Measurements from ENCODE around the gene IER5. TPM values are rescaled to one million over a fixed set of nuclear protein-coding genes. Genes with fewer than 3 reads are reported as not detected.
A peak's percentile ranks its signal among the peaks of the same experiment; 100 is the strongest.

Gene IER5
- total and polyA plus RNA-seq, 9 of the 15 experiments (the other 6 are each of a cell fraction or from before 2014, with no cell fraction given) = 2.4 to 32.1 (median 12.0) TPM

- TF ChIP-seq E2F6 (IDR thresholded peaks at IDR 0.05; ENCODE audit: borderline replicate concordance in 1 of 2, extremely low read depth in 1 of 2, insufficient read depth in 1 of 2, insufficient read length in 1 of 2, low read depth in 1 of 2, low read length in 1 of 2, poor library complexity in 1 of 2, severe bottlenecking in 1 of 2) = peak in 1 of 2 experiments; percentile 41
- TF ChIP-seq HNRNPL (IDR thresholded peaks at IDR 0.05; ENCODE audit: low read depth, low read length) = no peak
- no peak for TF ChIP-seq ETV5 (CRISPR knock-in tag; IDR thresholded peaks at IDR 0.05; ENCODE audit: low read depth)
- TF ChIP-seq SRSF1 (IDR thresholded peaks at IDR 0.05; ENCODE audit: low read depth, low read length) = no peak
- no peak for TF ChIP-seq JUND (IDR thresholded peaks at IDR 0.05; ENCODE audit: borderline replicate concordance, low read depth, low read length)
- TF ChIP-seq JUND (tag; IDR thresholded peaks at IDR 0.05; ENCODE audit: borderline replicate concordance, low read depth, low read length) = no peak
- TF ChIP-seq ZNF668 (CRISPR knock-in tag; IDR thresholded peaks at IDR 0.05) = no peak
- no peak for TF ChIP-seq E2F1 (CRISPR knock-in tag; IDR thresholded peaks at IDR 0.05)
- TF ChIP-seq SIRT6 (IDR thresholded peaks at IDR 0.05; ENCODE audit: low read depth, low read length) = no peak
- no peak for TF ChIP-seq ZNF121 (CRISPR knock-in tag; conservative IDR thresholded peaks at IDR 0.05)
- no peak for TF ChIP-seq ZNF695 (CRISPR knock-in tag; IDR thresholded peaks at IDR 0.05)
- TF ChIP-seq MCM5 (IDR thresholded peaks at IDR 0.05; ENCODE audit: low read depth) = no peak
- TF ChIP-seq JUN (IDR thresholded peaks at IDR 0.05; ENCODE audit: borderline replicate concordance, low read depth, low read length) = no peak
- no peak for TF ChIP-seq JUN (CRISPR knock-in tag; IDR thresholded peaks at IDR 0.05; ENCODE audit: borderline replicate concordance)
- no peak for TF ChIP-seq HSF4 (CRISPR knock-in tag; IDR thresholded peaks at IDR 0.05; ENCODE audit: borderline replicate concordance)
- TF ChIP-seq NFXL1 (CRISPR knock-in tag; IDR thresholded peaks at IDR 0.05) = no peak
- TF ChIP-seq NR0B1 (IDR thresholded peaks at IDR 0.05; ENCODE audit: partially characterized antibody) = no peak
- TF ChIP-seq NCOA6 (IDR thresholded peaks at IDR 0.05) = no peak
- TF ChIP-seq ZBTB7A (IDR thresholded peaks at IDR 0.05; ENCODE audit: borderline replicate concordance, control insufficient read depth, low read depth, low read length) = peak; percentile 3; the same call in 1 of the 2 replicates
- TF ChIP-seq HMG20A (CRISPR knock-in tag; conservative IDR thresholded peaks at IDR 0.05) = no peak
- TF ChIP-seq MIER1 (IDR thresholded peaks at IDR 0.05; ENCODE audit: low read depth) = no peak
- TF ChIP-seq FOXJ3 (CRISPR knock-in tag; IDR thresholded peaks at IDR 0.05) = no peak
- TF ChIP-seq HNRNPH1 (optimal IDR thresholded peaks at IDR 0.05; ENCODE audit: low read depth, low read length) = no peak
Measured at GRCh38 chr1:181089017-181089675, 646 bp downstream of the IER5 start (continued).
